ENCODE results near the gene AKAP12. TPM values are rescaled to one million over a fixed set of nuclear protein-coding genes. Genes with fewer than 3 reads are reported as not detected.

AKAP12 gene
- total RNA-seq, 1 donor from 2014 or later, result 5.0 TPM

GRCh38 chr6:151229401-151230276 lies 10.1 kb upstream of the AKAP12 start:
- no peak overlapping the region for H3K4me3 ChIP-seq (ENCODE audit: low read depth, low read length)
- TF ChIP-seq, protein P1, sequence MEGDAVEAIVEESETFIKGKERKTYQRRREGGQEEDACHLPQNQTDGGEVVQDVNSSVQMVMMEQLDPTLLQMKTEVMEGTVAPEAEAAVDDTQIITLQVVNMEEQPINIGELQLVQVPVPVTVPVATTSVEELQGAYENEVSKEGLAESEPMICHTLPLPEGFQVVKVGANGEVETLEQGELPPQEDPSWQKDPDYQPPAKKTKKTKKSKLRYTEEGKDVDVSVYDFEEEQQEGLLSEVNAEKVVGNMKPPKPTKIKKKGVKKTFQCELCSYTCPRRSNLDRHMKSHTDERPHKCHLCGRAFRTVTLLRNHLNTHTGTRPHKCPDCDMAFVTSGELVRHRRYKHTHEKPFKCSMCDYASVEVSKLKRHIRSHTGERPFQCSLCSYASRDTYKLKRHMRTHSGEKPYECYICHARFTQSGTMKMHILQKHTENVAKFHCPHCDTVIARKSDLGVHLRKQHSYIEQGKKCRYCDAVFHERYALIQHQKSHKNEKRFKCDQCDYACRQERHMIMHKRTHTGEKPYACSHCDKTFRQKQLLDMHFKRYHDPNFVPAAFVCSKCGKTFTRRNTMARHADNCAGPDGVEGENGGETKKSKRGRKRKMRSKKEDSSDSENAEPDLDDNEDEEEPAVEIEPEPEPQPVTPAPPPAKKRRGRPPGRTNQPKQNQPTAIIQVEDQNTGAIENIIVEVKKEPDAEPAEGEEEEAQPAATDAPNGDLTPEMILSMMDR (IDR thresholded peaks at IDR 0.05; ENCODE audit: insufficient read depth, low read length, severe bottlenecking), result no peak
- H3K36me3 ChIP-seq (ENCODE audit: control insufficient read depth, insufficient read depth, low read length), result no peaks in the 10 kb centered on the region
- FAIRE-seq (no peak), DNase-seq (ENCODE audit: low read depth) (no peak)
- H3K27me3 ChIP-seq (ENCODE audit: control insufficient read depth, insufficient read depth, low read length), result no peaks in the 10 kb centered on the region

DNA sequence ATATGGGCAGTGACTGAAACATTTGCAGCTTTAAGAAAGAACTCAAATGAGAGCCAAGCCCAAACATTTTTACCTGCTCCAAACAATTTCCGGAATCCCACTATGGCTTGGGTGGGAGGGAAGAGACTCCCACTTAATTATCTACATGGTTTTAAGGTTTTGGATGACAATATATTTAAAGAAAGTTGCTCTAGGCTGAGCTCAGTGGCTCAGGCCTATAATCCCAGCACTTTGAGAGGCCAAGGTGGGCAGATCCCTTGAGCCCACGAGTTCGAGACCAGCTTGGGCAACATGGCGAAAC lies 9.5 kb upstream of the AKAP12 start:
- no peak for FAIRE-seq
- no peak for DNase-seq (ENCODE audit: low read depth)
- TF ChIP-seq, protein P1 (IDR thresholded peaks at IDR 0.05; ENCODE audit: insufficient read depth, low read length, severe bottlenecking), result no peak
- no peak overlapping the region for H3K4me3 ChIP-seq (ENCODE audit: low read depth, low read length)
- no peaks in the 10 kb centered on the region for H3K36me3 ChIP-seq (ENCODE audit: control insufficient read depth, insufficient read depth, low read length)
- H3K27me3 ChIP-seq (ENCODE audit: control insufficient read depth, insufficient read depth, low read length), result no peaks in the 10 kb centered on the region

DNA sequence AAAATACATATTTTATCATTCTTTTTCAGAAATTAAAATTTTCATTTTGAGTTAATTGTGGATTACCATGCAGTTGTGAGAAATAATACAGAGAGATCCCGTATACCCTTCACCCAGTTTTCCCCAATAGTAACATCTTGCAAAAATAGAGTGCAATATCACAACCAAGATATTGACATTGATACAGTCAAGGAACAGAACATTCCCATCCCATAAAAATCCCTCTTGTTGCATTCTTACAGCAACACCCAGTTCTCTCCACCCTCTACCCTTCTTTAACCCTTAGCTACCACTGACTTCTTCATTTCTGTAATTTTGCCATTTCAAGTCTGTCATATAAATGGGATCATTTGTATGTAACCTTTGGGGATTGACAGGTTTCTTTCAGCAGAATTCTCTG lies 6.9 kb upstream of the AKAP12 start:
- DNase-seq (ENCODE audit: low read depth), result no peak
- peaks cover 2% of the 10 kb centered on the region for H3K27me3 ChIP-seq (ENCODE audit: control insufficient read depth, insufficient read depth, low read length)
- H3K36me3 ChIP-seq (ENCODE audit: control insufficient read depth, insufficient read depth, low read length), result no peaks in the 10 kb centered on the region
- no peak for FAIRE-seq
- no peak overlapping the region for H3K4me3 ChIP-seq (ENCODE audit: low read depth, low read length)
- TF ChIP-seq, protein P1 (IDR thresholded peaks at IDR 0.05; ENCODE audit: insufficient read depth, low read length, severe bottlenecking), result no peak

GRCh38 chr6:151233731-151234130 lies 6.0 kb upstream of the AKAP12 start:
- TF ChIP-seq, protein P1 (IDR thresholded peaks at IDR 0.05; ENCODE audit: insufficient read depth, low read length, severe bottlenecking), result no peak

GRCh38 chr6:151236668-151237401 lies 2.9 kb upstream of the AKAP12 start:
- Histone ChIP-seq H3K4me3 (ENCODE audit: low read depth, low read length) (no peak overlapping the region), H3K27me3 (ENCODE audit: control insufficient read depth, insufficient read depth, low read length) (peaks cover 2% of the 10 kb centered on the region), H3K36me3 (ENCODE audit: control insufficient read depth, insufficient read depth, low read length) (no peaks in the 10 kb centered on the region)
- TF ChIP-seq, protein P1 (IDR thresholded peaks at IDR 0.05; ENCODE audit: insufficient read depth, low read length, severe bottlenecking), result no peak
- no peak for FAIRE-seq
- no peak for DNase-seq (ENCODE audit: low read depth)

More at GRCh38 chr6:151233731-151234130, 6.0 kb upstream of the AKAP12 start:
- Histone ChIP-seq H3K36me3 (ENCODE audit: control insufficient read depth, insufficient read depth, low read length) (no peaks in the 10 kb centered on the region), H3K4me3 (ENCODE audit: low read depth, low read length) (no peak overlapping the region), H3K27me3 (ENCODE audit: control insufficient read depth, insufficient read depth, low read length) (peaks cover 2% of the 10 kb centered on the region)
- no peak for FAIRE-seq
- no peak for DNase-seq (ENCODE audit: low read depth)
